ENCODE results near the gene ALDH1L2. TPM values are rescaled to one million over a fixed set of nuclear protein-coding genes. Genes with fewer than 3 reads are reported as not detected.
A peak's percentile ranks its signal among the peaks of the same experiment; 100 is the strongest.

The ALDH1L2 gene
- total RNA-seq, 1 donor from 2014 or later: 158 TPM

DNA sequence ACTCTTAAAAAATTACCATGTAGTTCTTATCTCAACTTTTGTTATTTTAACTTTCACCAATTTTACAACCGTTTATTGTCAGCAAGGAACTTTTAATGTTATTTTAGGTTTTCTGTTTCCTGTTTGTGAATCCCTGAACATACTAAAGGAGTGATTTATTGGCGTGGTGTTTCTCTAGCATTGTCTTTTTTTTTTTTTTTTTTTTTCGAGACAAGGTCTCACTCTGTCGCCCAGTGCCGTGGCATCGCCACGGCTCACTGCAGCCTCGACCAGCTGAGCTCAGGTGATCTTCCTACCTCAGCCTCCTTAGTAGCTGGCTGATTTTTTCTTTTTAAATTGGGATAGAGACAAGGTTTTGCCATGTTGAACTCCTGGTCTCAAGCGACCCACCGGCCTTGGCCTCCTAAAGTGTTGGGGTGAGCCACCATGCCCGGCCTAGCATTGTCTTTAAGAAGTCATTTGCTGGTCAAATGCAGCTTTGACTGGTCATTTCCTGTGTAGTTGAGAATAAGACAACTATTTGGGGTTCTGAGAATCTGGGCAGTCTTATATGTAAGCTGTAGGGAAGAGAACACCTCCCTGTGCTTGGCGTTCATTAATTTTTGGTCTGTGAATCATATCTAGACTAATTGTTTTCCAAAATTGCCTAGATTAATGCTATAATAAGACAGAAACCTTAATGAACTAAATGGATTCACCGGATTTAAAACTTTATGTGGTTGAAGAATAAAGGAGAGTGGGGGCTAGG, 25.4 kb upstream of the ALDH1L2 start:
- Mint-ChIP-seq H3K4me3 (ENCODE audit: unreplicated experiment) (peak overlapping the region; percentile 94), H3K27me3 (ENCODE audit: low read depth) (no peaks in the 10 kb centered on the region), H3K36me3 (ENCODE audit: low read depth) (peaks cover 13% of the 10 kb centered on the region), H3K27ac (ENCODE audit: unreplicated experiment) (peak overlapping the region; percentile 95), H3K4me1 (ENCODE audit: low read depth) (peaks cover 58% of the 10 kb centered on the region), H3K9me3 (ENCODE audit: low read depth) (peaks cover 13% of the 10 kb centered on the region)
- TF ChIP-seq, protein P1, sequence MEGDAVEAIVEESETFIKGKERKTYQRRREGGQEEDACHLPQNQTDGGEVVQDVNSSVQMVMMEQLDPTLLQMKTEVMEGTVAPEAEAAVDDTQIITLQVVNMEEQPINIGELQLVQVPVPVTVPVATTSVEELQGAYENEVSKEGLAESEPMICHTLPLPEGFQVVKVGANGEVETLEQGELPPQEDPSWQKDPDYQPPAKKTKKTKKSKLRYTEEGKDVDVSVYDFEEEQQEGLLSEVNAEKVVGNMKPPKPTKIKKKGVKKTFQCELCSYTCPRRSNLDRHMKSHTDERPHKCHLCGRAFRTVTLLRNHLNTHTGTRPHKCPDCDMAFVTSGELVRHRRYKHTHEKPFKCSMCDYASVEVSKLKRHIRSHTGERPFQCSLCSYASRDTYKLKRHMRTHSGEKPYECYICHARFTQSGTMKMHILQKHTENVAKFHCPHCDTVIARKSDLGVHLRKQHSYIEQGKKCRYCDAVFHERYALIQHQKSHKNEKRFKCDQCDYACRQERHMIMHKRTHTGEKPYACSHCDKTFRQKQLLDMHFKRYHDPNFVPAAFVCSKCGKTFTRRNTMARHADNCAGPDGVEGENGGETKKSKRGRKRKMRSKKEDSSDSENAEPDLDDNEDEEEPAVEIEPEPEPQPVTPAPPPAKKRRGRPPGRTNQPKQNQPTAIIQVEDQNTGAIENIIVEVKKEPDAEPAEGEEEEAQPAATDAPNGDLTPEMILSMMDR (IDR thresholded peaks at IDR 0.05): no peak
- no peak for DNase-seq (ENCODE audit: low spot score)

DNA sequence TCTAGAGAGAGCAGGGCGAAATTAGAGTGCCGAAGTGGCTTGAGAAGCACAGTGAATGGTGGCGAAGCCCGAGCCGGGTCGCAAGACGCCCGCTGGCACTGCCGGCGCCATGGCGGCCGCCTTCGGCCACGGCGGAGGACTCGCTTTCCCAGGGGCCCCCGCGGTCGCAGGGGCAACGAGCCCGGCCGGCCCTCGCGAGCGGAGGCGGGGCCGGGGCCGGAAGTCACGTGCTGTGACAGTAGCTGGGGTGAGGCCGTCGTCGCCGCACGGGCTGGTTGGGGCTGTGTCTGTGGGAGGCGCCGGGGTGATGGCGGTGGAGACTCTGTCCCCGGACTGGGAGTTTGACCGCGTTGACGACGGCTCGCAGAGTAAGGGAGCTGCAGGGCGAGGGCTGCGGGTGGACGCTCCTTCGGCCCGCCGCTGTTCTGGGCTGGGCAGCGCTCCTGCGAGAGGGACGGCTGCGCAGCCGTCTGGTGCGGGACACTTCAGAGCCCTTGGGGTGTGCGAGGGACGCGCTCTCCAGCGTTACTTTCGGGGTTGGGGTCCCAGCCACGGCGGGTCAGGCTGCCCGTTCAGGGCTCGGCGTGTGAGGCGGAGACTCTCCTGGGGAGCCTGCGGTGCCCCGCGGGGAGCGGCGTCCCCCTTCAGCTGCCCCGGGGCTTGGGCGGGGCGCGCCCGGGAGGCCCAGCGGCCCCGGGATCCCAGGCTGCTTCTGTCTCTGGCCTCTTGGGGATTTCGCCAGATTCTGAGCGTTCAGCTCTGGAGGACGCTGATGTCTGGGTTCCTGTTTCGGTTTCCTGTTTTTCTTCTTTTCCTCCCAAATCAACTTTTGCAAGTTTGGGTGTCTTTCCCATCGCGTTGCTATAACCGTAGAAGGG, 23.5 kb upstream of the ALDH1L2 start, which contains the start of gene WASHC4:
Gene WASHC4, plus strand, starts transcription at position 238 of the 878 bp plus-strand sequence. Its CDS starts 70 bp downstream, at position 308.
- peak; percentile 97 for DNase-seq (ENCODE audit: low spot score)
- no peaks in the 10 kb centered on the region for H3K27me3 Mint-ChIP-seq (ENCODE audit: low read depth)
- peaks cover 7% of the 10 kb centered on the region for H3K36me3 Mint-ChIP-seq (ENCODE audit: low read depth)
- TF ChIP-seq, protein P1 (IDR thresholded peaks at IDR 0.05): no peak
- H3K27ac Mint-ChIP-seq (ENCODE audit: unreplicated experiment): peak within 1 kb of the TSS; percentile 97
- H3K4me1 Mint-ChIP-seq (ENCODE audit: low read depth): peaks cover 46% of the 10 kb centered on the region
- peaks cover 10% of the 10 kb centered on the region for H3K9me3 Mint-ChIP-seq (ENCODE audit: low read depth)
- peak within 1 kb of the TSS; percentile 94 for H3K4me3 Mint-ChIP-seq (ENCODE audit: unreplicated experiment)

DNA sequence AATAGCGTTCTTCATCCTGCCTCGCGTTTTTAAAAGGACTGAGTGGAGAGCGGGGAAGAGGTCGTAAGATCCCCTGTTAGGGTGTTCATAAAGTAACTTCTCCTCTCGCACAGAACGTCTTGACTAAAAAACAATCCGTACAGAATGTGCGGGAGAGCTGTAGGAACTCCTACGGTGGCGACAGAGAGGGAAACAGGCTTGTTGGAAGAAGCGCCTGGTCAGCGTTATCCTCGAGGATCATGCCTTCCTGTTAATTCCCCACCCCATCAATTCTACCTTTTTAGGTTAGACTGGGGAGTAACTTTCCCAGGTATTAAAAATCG, 22.9 kb upstream of the ALDH1L2 start:
- Mint-ChIP-seq H3K4me3 (ENCODE audit: unreplicated experiment) (peak overlapping the region; percentile 94), H3K27me3 (ENCODE audit: low read depth) (no peaks in the 10 kb centered on the region), H3K27ac (ENCODE audit: unreplicated experiment) (peak overlapping the region; percentile 97), H3K9me3 (ENCODE audit: low read depth) (peaks cover 7% of the 10 kb centered on the region), H3K36me3 (ENCODE audit: low read depth) (peaks cover 4% of the 10 kb centered on the region), H3K4me1 (ENCODE audit: low read depth) (peaks cover 42% of the 10 kb centered on the region)
- TF ChIP-seq, protein P1 (IDR thresholded peaks at IDR 0.05): peak; percentile 6
- no peak for DNase-seq (ENCODE audit: low spot score)

DNA sequence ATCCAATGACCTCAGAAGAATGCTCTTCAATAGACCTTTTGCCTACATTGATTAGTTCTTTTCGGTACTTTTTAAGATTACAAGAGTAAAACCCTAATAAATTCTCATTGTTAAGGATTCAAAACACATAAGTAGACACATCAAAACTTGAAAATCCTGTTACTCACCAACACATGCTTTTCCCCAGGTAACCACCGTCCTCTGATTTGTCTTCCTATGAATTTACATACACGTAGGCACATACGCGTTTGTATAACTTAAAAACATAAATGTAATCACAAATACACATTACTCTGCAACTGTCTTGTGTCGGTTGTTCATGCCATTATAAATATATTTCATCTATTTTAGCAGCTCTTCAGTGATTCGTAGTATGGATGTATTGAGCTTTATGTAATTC, 22.4 kb upstream of the ALDH1L2 start:
- peak overlapping the region; percentile 94 for H3K4me3 Mint-ChIP-seq (ENCODE audit: unreplicated experiment)
- peaks cover 38% of the 10 kb centered on the region for H3K4me1 Mint-ChIP-seq (ENCODE audit: low read depth)
- peaks cover 4% of the 10 kb centered on the region for H3K9me3 Mint-ChIP-seq (ENCODE audit: low read depth)
- TF ChIP-seq, protein P1 (IDR thresholded peaks at IDR 0.05): no peak
- H3K27ac Mint-ChIP-seq (ENCODE audit: unreplicated experiment): peak overlapping the region; percentile 97
- DNase-seq (ENCODE audit: low spot score): no peak
- no peaks in the 10 kb centered on the region for H3K36me3 Mint-ChIP-seq (ENCODE audit: low read depth)
- H3K27me3 Mint-ChIP-seq (ENCODE audit: low read depth): no peaks in the 10 kb centered on the region

DNA sequence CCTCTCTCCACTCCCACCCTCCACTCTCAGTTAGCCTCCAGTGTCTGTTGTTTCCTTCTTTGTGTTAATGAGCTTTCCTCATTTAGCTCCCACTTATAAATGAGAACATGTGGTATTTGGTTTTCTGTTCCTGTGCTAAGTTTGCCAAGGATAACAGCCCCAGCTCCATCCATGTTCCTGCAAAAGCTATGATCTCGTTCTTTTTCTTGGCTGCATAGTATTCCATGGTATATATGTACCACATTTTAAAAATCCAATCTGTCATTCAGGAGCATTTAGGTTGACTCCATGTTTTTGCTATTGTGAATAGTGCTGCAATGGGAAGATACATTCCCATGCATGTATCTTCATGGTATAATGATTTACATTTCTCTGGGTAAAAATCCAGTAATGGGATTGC, 20.5 kb upstream of the ALDH1L2 start:
- Mint-ChIP-seq H3K27ac (ENCODE audit: unreplicated experiment) (no peak overlapping the region), H3K9me3 (ENCODE audit: low read depth) (peaks cover 4% of the 10 kb centered on the region), H3K27me3 (ENCODE audit: low read depth) (no peaks in the 10 kb centered on the region), H3K4me3 (ENCODE audit: unreplicated experiment) (no peak overlapping the region), H3K36me3 (ENCODE audit: low read depth) (no peaks in the 10 kb centered on the region), H3K4me1 (ENCODE audit: low read depth) (peaks cover 36% of the 10 kb centered on the region)
- TF ChIP-seq, protein P1 (IDR thresholded peaks at IDR 0.05): no peak
- no peak for DNase-seq (ENCODE audit: low spot score)
